NCI-H2171 (cell line): ENCODE measurements around the gene USP32.

Experiments
- DNase-seq: peaks from one replicate; lab custom pipeline; 2025; lab: John Stamatoyannopoulos, UW

Gene USP32

GRCh38 chr17:60154616-60155426 lies 237.1 kb downstream of the USP32 start:
- DNase-seq = peak; percentile 21

GRCh38 chr17:60153606-60154390 lies 238.1 kb downstream of the USP32 start:
- DNase-seq = no peak

GRCh38 chr17:60151355-60151754 lies 240.6 kb downstream of the USP32 start:
- DNase-seq = no peak

DNA sequence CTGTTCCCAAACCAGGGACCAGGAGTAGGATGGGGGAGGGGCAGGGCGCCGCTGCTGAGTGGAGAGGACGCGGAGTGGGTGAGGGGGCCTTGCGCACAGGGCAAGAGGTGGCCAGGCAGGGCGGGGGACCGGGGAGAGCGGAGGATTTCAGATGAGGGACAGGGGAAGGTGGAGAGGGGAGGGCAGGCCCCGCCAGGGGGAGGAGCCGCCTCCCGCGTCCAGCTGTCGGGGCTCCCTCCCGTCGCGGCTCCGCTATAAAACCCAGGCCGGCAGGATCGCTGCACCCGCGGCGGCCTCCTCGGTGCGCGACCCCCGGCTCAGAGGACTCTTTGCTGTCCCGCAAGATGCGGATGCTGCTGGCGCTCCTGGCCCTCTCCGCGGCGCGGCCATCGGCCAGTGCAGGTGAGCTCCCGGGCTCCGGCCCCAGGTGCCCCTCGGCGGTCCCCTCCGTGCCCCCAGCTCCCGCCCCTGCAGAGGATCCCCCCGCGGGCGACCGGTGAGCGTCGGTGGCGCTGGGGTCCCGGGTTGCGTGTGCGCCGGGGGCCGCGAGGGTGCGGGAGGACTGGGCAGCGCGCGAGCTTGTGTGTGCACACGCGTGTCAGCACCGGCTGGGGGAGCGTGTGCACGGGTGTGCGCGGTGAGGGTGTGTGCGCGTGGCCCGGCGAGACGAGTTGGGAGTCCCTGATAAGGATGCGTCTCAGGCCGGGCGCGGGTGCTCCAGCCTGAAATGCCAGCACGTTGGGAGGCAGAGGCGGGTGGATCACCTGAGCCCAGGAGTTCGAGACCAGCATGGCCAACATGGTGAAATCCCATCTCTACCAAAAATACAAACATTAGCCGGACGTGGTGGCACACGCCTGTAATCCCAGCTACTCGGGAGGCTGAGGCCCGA lies 242.0 kb downstream of the USP32 start, which contains the start of gene CA4:
CA4 (plus strand) TSS at position 283 of the 892 bp plus-strand sequence; CDS start at position 345, 62 bp downstream.
- DNase-seq = peak; percentile 23

DNA sequence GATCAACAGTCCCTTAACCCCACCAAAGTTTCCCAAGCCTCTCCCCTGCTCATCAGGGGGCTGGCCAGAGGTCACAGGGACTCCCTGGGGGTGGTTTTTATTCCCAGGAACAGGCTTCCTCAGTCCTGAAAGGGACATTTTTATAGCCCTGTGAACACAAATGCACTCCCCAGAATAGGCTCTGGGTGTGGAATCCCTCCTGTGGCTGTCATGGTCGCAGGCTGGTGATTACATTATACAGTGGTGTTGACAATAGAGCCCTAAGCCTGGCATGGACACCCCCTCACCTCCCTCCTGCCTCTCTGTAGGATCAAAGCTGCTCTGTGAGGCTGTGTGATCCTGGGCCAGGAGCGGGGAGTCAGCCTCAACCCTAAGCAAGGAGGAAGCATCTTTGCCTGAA lies 243.6 kb downstream of the USP32 start:
- DNase-seq = no peak

GRCh38 chr17:60147553-60148223 lies 244.2 kb downstream of the USP32 start:
- DNase-seq = no peak

- no peak for DNase-seq
These were observed 245.7 kb downstream of the USP32 start for GRCh38 chr17:60146206-60146605.

GRCh38 chr17:60145006-60145935 lies 246.7 kb downstream of the USP32 start:
- DNase-seq = no peak

DNA sequence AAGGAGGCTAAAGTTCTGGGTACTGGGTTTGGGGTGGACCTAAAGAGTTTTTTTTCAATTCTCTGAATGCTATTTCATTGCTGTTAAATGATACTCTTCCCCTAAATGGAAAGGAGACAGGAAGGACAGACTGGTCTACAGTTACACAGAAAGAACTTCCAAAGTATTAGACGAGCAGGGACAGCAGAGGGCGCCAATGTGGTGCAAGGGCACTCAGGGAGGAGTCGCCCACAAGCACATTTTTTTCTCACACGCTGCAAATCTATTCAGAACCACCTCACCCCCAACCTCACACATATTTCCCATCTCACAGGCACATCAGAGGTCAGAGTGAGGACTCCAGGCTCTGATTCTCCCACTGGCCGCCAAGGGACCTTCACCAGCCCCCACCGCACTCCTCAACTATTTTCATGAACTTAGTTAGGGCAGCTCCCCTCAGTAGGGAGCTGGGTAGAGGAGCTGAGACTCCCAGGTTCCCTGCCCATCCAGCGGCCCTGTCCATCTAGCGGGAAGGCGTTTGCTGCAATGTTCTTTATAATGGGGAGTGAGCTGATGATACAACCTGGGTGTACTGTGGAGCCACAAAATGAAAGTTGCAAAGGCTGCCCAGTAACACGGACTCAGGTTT lies 248.9 kb downstream of the USP32 start:
- peak; percentile 78 for DNase-seq

DNA sequence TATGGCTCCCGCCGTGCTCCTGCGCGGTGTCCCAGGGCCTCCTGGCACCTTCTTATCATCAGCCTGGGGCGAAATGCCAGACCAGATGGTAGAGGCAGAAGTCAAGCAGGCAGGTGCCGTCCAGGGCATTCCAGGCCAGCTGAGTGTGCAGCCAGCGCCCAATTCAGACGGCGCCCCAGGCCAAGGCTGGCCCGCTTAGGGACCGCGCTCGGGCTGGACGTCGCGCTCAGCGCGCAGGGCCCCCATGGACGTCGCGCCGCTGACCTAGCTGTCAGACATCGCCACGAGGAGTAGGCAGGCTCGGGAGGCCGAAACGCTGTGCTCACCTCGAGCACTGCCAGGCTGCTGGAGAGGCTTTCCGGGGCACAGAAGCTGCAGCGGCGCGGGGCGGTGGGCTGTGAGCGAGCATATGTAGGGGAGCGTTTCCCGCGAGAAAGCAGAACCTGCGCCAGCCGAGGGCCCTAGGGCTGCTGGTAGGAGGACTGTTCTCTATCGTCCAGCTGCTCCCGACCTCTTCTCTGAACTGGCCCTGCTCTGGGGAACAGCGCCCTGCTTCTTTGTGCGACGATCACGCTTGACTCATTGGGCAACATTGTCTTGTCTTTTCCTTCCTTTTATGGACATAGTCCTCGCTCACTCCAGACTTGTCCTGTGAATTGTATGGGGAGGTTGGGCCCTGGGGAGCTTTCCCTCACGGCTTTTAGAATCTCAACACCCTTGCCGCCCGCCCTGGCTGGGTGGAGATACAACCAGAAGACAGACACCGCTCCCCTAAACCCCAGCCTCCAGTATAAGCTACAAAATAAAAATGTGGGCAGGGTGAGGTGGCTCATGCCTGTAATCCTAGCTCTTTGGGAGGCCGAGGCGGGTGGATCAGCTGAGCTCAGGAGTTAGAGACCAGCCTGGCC lies 250.6 kb downstream of the USP32 start:
- DNase-seq = no peak

GRCh38 chr17:60139438-60140285 lies 252.3 kb downstream of the USP32 start:
- DNase-seq = no peak

DNA sequence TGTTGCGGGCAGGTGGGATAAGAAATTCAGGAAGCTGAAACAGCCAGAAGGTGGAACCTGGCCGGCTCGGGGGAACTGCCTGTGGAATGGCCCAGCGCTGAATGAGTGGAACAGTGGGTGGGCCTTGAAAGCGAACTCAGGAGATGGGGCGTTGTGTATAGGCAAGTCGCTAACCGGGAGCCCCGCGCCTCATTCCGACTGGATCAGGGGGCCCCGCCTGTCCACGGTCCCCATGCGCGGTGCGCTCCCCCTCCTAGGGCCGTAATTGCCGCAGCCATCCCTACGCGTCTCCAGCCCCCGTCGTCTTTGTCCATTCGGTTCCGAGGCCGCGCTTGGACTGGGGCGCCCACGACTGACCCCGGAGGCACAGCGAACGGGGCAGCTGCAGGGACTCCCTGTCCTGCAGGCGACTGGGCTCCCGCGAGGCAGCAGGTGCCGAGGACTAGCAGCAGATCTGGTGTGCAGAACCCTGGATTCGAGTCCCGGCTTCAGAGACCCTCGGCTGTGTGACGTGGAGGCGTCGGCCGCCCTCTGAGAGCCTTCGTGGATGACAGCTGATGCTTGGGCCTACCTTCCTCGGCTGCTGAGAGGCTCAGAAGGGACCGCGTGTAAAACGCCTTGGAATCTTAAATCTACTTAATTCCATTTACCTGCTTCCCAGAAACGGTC lies 253.0 kb downstream of the USP32 start:
- no peak for DNase-seq

- no peak for DNase-seq
These were observed 254.2 kb downstream of the USP32 start for GRCh38 chr17:60137731-60138130.

DNA sequence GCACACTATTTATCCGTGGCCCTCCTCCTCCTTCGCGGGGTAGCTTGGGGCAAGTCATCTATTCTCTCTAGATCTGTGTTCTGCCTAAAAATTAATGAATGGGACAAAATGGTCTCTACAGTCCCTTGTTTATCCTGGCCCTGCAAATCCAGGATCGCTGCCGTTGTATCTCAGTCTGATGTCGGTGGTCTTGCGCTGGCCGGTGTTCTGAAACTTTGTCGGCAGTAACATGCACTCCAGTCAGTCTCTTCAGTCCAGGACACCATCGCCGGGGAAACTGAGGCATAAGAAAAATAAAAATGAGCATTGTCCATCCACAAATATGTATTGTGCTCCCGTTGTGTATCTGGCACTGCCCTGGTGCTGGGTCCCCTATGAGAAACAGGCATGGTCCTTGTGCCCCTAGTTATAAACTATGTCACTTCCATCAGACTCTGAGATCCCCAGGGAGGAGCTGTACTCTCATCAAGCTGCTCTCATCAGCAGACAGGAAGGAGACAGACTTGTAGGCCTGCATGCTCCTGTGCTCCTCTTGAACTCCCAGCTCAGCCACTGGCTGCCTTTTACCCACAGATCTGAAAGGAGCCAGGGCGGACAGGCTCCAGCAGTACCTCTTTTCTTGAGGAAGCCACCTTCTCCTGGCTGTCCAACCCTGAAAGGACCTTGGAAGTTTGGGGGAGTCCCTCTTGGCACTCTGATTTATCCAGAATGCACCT lies 255.8 kb downstream of the USP32 start:
- no peak for DNase-seq

- DNase-seq = peak; percentile 92
These were observed 256.6 kb downstream of the USP32 start for GRCh38 chr17:60135151-60135950.
